GM20431 (cell line): ENCODE results near the gene PKLR.
"Not testable (repeated sequence)": the region's sequence is repeated elsewhere in the genome, so short reads cannot be mapped to it uniquely, and the experiment has no call there.

Experiments used
- in situ Hi-C: fragments of 300-500 bp; cut with MseI, MboI; formaldehyde crosslinking; loops from one replicate; pipeline ENCODE4 v1.15.0; 2020; ENCODE audit warnings: low sequenced_read_pairs; ENCODE audit not compliant: unreplicated experiment

PKLR gene

DNA sequence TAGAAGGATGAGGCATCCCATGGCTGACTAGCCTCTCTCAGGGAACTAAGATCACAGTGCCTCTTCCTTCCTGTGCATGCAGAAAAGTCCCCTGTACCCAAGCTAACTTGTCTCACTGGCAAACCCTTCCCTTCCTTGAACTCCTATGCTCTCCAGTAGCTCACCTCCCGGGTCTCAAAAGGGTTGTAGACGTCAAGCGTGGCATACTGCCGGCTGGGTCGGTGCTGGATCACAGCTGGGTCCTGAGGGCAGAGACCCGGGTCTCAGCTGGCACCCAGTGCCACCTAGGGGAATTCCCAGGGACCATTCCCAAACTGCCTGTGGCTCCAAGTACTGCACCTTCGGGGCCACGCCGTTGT lies 39.8 kb downstream of the PKLR start:
- in situ Hi-C loops, result no loop called here

DNA sequence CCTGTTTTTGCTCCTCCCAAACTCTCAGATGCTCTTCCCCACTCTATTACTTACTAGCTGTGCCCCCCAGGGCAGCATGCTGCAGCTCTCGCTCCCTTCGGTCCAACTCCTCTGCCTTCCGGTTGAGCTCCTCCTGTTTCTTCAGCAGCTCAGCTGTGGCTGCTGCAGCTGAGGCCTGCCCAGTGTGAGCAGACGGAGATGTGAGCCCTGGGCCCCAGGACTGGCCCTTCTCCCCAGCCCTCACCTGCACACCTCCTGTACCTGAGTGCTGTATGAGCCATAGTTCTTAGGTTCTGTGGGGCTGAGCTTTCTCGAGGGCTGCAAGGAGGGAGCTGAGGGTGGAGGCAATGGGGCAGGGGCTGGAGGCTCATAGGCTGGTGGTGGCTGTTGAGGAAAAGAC lies 41.0 kb downstream of the PKLR start:
- in situ Hi-C loops, result no loop called here

DNA sequence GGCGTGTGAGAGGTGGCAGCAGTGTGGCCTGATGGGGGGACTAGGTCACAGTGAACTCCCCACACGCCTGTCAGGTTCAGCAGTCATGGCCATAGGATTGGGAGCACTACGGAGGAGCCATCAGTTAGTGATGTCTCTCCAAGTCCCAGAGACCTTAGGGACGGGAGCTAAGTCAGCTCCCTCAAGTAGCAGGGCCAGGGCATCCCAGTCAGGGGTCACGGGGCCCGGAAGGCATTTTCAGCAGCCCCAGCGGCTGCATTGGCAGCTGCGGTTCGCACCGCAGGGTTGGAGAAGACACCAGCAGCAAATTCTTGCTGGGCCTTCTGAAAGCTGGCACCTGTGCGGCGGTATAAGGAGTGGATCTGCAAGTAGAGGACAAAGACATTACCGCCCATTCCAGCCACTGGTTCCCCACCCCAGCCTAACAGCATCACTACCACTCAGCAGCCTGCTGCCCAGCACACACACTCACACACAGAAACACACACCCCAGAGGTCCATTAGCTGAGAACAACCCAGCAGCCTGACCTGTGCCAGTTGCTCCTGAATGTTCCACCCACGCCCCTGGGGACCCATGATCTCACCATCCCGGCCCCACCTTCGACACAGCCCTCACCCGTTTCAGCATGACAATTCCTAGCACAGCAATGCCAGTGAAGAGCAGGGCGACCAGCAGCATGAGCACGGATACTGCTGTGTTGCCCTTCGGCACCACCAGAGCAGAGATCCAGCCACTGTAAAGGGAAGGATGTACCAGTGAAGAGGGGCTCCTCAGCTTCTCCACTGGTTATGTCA lies 45.0 kb downstream of the PKLR start:
- in situ Hi-C loops, result no loop called here

DNA sequence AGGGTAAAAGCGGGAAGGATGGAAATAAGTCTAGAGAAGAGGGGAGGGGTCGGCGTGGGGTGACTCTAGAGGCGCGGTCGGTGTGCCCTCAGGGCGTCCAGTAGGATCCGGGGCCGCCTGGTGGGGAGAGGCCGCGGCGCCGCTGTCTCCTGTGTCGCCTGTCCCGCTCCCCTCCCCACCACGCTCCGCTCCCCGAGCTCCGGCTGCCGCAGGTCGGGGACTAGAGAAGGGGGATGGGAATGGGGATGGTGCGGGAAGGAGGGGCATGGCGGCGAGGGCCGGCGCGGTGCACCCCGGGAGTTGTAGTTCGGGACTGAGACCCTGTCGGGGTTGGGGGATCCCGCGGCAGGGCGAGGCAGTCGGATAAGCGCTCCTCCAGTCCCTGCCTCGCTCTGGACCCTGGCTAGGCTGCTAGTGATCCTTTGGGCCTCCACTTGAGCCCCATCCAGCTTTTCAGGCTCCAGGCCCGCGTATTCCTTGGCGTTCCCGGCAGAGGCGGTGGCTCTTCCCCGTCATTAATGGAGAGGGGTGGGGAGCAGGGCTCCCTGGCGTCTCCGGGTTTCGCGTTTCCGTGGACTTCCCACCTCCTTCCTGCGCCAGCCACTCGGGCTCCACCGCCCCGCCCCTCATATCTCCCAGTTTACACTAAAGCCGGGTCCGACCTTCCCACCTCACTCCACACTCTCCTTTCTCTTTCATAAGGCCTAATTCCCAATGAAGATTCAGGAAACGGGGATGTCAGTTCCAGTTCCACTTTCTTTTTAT lies 45.8 kb downstream of the PKLR start, which contains the start of gene ENTREP3:
Gene ENTREP3, minus strand, starts transcription at position 241 of the 765 bp plus-strand sequence. CDS start 606 bp downstream, outside the sequence.
- in situ Hi-C loops, result no loop called here

DNA sequence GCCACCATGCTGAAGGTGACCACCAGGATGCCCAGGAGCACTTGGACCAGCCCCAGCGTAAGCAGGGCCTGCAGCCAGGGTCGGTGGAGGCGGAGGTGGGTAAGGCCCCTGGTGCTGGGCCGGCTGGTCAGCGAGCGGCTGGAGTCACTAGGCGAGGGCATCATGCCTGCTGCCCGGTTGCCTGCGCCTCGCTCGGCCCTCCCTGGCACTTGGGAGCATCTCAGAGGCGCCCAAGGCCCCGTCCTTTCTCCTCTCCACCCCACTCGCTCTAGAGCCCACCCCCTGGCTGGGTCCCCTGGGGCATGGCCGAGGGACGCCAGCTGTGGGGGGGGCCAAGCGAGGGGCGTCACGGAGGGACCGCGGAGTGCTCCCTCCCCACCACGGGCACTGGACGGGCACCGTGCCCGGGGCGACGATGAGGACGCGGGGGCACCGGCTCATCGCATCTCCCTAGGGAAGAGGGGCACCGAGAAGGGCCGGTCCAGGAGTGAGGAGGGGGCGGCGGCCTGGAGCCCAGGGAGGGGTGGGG lies 46.5 kb downstream of the PKLR start:
- in situ Hi-C loops, result no loop called here

DNA sequence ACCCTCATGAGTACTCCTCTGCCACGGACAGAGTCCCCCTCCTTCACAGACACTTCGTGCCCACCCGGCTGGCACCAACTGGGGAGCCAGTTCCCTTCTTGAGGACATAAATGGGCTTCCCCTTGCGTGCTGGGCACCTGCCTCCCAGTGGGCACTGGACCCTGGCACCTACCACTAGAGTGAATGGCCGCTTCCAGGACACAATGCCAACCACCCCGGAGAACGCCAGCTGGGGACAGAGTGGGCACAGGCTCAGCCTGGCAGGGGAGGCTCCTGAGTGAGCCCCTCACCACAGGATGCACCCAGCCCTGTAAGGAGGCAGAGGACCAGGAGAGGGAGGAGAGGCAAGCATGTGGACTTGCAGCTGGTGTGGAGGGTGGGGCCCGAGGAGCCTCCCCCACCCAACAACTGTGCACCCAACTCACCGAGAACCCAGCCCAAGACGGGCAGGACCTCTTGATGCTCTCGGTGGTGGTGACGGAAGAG lies 47.0 kb downstream of the PKLR start:
- in situ Hi-C loops, result no loop called here

DNA sequence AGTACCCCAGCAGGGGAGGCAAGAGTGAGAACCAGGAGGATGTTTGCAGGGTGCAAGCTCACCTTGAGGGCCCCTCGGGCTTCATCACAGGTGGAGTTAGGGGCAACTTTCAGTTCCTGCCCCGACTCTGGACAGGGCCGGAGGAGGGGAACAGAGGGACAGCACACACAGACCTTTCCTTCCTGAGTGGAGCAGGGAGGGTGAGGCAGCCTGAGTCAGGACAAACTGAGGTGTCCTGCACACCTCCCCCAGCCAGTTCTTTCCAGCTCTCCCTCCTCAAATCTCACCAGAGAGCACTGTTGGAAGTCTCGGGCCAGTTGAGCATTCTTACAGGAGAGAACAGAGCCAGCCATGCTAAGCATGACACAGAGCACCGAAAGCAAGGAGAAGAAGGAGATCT lies 47.4 kb downstream of the PKLR start:
- in situ Hi-C loops, result no loop called here

DNA sequence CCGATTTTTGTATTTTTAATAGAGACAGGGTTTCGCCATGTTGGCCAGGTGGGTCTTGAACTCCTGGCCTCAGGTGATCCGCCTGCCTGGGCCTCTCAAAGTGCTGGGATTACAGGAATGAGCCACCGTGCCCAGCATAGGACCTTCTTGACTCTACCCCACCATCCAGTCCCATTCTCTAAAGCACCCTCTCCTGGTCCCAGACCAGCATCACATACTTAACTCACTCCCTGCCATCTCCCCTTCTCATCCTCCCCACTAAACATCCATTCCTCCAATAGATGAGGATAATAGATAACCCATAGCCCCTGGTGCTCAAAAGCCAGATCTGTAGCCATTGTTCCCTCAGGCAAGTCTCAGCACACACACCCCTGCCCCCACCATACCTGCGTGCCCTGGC lies 48.0 kb downstream of the PKLR start:
- in situ Hi-C loops, result no loop called here

DNA sequence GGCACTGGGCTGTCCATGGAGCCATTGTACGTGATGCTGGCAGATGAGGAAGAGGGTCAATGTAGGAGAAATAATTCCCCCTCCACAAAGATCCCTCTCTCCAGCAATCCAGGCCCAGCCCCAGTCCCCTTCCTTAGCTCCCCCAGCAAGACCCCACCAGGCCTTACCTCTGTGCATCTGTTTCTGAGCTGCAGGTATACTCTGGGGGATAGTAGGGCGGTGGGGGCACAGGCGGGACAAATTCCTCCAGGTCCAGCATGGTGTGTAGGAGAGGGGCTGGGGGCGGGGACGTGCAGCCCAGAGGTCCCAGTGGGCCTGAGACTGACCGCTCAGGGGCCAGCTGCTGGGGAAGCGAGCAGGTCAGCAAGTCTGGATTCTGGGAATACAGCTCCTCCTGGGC lies 49.7 kb downstream of the PKLR start:
- in situ Hi-C loops, result no loop called here

DNA sequence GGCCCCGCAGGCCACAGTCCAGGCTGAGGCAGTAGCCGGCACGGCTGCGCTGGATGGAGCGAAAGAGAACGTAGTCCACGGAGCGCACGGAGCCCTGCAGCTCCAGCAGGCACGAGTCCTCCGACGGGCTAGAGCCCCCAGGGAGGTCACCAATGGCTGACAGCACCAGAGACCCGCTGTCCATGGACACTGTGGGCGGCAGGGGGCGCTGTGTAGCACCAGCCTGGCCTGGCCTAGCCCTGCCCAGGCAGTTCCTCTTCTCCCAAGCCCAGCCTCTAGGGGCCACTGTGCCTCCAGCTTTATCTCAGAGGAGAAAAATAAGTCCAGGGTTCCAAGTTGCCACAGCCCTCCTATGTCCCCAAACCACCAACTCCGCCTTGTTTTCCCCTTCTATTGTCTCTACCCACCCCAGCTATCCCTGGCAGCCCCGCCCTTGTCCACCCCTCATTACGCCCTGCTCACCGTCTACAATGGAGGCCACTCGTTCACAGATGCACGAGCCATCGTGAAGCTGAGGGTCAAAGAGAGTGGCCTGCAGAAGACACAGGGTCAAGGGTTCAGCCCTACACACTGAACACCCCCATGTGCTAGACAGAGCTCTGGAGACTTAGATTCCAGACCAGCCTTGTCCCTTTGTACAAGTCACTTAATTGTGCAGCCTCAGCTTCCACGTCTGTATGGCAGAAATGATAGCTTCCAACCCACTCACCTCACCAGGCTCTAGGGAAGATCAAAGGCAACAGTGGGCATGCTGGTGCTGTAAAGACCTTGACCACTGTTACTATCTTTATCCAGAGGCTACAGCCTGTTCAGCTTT lies 50.4 kb downstream of the PKLR start:
- in situ Hi-C loops, result no loop called here

DNA sequence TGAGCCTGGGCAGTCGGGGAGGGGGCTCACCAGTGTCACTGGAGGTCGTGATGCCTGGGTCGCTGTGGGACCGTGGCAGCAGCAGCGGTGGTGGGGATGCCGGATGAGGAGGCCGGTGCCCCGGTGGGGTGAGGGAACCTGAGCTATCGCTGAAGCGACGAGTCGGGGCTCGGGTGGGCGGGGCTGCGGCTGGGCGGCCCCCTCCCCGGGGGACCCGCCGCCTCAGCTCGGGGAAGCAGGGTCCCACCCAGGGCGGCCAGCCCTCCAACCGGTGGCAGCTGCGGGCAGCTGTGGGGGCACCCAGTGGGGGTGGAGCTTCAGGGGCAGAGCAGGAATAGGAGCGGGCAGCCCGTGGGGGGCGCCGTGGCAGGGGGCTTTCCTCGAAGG lies 51.0 kb downstream of the PKLR start:
- in situ Hi-C loops, result no loop called here

DNA sequence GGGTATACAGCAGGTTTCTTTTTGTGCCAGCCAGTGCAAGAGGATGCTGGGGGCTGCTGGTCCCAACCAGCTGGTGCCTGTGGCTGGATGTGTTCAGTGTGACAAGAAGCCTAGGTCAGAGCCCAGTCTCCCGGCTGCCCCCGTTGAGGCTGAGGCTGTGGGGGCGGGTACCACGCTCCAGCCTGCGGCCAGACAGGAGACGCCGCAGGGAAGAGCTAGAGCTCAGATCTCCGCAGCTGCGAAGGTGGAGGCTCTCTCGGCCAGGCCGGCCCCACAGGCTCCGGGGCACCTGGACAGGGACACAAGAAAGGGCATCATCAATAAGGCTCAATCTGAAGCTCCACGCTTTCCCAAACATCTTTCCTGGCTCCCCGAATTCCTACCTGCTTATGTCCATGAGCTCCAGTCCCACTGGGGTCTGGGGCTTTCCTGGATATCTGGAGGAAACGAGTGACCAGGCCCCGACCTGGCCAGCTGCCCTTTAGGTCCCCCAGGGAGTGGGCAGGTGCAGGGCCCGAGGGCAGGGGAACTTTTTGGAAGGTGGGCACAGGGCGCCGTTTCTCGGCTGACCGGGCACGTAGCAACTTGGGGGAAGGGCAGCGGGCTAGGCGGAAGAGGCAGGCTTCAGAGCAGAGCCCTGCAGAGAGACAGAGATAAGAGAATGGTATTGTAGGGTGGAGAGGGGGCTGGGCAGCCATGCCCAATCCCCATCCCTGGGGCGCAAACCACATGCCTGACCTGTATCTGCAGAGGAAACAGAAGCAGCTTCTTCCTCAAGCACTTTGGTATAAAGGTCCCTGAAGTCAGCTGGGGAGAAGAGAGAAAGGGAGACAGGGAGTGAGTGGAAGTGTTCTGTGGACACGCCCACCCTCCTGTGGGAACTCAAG lies 53.3 kb downstream of the PKLR start:
- in situ Hi-C loops, result no loop called here

DNA sequence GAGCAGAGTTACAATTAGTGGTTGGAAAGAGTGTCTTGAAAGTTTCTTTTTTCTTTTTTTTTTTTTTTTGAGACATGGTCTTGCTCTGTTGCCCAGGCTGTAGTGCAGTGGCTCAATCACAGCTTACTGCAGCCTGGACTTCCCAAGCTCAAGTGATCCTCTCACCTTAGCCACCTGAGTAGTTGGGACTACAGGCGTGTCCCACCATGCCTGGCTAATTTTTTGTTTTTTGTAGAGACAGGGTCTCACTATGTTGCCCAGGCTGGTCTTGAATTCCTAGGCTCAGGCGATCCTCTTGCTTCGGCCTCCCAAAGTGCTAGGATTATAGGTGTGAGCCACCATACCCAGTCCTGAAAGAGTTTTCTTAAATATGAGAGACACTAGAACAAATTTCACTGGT lies 54.4 kb downstream of the PKLR start:
- in situ Hi-C loops, result not testable (repeated sequence)

DNA sequence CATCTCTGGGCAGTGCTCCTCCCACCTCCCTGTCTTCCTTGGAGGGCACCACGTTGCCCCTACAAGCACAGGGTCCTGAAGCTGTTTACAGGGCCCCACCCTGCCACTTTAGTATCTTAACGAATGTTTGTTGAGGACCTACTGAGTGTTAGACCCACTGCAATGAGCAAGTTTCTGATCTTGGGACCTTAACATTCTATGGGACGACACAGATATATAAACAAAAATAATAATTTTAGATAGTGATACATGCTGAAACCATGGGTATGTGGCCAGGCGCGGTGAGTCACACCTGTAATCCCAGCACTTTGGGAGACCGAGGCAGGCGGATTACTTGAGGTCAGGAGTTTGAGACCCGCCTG lies 56.1 kb downstream of the PKLR start:
- in situ Hi-C loops, result no loop called here

DNA sequence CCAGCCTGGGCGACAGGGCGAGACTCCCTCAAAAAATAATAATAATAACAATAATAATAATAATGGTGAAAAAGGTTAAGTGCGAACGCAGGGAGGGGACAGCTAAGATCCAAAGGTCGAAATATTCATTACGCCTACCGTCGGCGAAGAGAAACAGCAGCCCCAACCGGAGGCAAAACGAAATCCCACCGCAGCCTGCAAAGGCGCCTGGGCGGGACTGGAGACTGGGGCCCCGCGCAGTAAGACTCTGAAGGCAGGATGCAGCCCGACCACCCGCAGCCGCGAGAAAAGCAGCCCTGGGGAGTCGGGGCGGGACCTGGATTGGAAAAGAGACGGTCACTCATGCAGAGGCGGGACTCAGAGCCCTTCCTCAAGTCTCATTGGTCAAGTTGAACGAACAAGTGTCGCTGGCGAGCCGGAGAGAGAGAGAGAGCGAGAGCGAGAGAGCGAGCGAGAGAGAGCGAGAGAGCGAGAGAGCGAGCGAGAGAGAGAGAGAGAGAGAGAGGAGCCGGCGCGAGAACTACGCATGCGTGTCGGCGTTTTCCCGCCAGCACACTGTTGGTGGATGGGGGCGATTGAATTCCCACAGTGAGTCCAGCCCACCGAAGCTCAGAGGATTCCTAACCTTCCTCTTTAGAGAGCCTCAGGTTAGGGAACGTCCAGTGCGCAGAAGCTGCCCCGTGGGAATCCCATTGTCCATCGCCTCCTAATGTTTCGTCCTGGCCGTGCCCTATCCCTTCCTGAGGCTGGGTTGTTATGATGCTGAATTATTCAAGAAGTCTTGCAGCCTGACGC lies 56.7 kb downstream of the PKLR start:
- in situ Hi-C loops, result no loop called here

DNA sequence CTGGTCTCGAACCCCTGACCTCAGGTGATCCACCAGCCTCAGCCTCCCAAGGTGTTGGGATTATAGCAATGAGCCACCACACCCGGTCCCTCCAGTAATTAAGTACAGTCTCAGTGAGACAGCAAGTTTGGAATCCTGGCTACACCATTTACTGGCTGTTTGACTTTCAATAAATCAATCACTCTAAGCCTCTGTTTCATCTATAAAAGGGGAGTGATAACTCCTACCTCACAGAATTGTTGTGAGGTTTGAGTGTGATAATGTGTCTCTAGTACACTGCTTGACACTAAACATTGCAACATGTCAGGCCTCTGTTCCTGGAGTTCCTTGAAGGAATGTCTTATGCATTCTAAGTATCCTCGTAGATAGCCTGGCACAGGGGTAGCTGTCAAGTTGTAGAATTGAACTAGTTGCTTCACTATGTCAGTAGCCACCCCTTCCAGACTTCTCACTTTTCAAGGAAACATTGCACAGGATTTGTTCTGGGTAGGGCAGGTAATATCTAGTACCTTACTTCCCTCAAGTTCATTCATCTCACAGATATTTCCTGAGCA lies 58.4 kb downstream of the PKLR start:
- in situ Hi-C loops, result no loop called here

DNA sequence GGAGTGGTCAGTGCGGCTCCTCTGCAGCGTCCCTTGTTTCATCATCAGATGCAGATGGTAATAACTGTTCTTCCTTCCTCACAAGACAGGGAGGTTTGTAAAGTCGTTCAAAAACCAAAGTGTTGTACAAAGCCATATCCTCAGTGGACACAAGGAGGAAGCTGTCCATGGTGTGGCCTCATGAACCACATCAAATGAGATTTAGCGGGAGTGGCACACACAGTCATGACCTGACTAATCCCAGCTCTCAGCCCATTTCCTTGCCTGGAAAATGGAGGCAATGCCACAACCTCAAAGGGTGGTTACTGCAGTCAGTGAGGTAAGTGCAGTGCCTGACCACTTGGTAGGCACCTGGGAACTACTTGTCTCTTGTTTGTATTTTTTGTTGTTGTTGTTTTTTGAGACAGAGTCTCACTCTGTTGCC lies 59.4 kb downstream of the PKLR start:
- in situ Hi-C loops, result no loop called here

DNA sequence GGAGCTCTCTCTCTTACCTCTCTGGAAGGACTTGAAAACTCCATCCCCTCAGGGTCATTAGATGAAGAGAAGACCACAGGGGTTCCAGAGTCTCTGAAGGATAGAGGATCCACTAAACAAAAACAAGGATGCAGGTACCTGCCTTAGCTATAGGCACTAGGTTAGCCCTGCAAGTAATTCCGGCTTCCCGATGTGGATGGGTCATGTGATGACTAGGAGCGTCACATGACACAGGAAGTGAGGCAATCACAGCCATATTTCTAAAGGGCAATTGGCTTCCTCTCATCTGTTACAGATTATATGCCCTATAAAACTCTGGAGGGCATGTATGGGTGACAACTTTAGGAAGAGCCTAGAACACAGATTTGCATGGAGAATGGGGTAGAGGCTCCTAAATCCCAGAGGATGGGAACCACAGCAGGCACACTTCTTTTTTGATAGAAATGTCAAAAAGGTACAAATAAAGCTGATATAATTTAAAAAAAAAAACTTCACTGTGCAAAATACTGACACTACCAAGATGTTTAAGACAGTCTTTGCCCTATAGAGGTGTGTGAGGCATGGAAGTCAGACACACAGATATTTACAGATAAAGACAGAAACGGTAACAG lies 60.1 kb downstream of the PKLR start:
- in situ Hi-C loops, result no loop called here
